ENCODE results near the gene AHRR.

- TF ChIP-seq POLR2AphosphoS5 (IDR thresholded peaks at IDR 0.05) (no peak), CTCF (IDR thresholded peaks at IDR 0.05) (no peak)
Observed at GRCh38 chr5:432928-433791, 111.6 kb downstream of the AHRR start.
